Thyroid gland (tissue), 4 donors: ENCODE data around the gene ABCA4.

Source experiments
- CTCF ChIP-seq, 6 experiments: fragments of 200-600 bp in 3 of 6; fragments of 450-650 bp in 3 of 6; sonication (generic) in 3 of 6; IDR thresholded peaks; one replicate each; pipeline ENCODE4 v1.5.1; 2016 to 2019; ENCODE audit warnings: antibody characterized with exemption in 6 of 6, mild to moderate bottlenecking in 2 of 6, inconsistent platforms in 1 of 6, moderate library complexity in 1 of 6
- POLR2A ChIP-seq, 2 donors: fragments of 450-650 bp; IDR thresholded peaks; one replicate each; pipeline ENCODE4 v1.6.1; 2017; ENCODE audit warnings: antibody characterized with exemption in 2 of 2, mild to moderate bottlenecking in 2 of 2, moderate library complexity in 1 of 2

- TF ChIP-seq CTCF (IDR thresholded peaks at IDR 0.05) (no peak), POLR2A (IDR thresholded peaks at IDR 0.05) (no peak)
Measured at GRCh38 chr1:94001397-94002045, 119.4 kb downstream of the ABCA4 start.
